Adrenal gland (tissue), 12 donors: ENCODE measurements around the gene OXT. TPM values are rescaled to one million over a fixed set of nuclear protein-coding genes. Genes with fewer than 3 reads are reported as not detected.

Source experiments
- DNase-seq, 7 donors: peaks; one replicate each; pipeline ENCODE4 v3.0.0-alpha.2; 2019 to 2020
- H3K27ac ChIP-seq, 5 donors: fragments of 200-600 bp; sonication (generic) in 4 of 5; 1 replicate in 3 of 5; 2 replicates in 2 of 5; pipeline versions ENCODE4 v1.5.1 to v1.8.0; 2016 to 2020; ENCODE audit warnings: mild to moderate bottlenecking in 1 of 5
- H3K27me3 ChIP-seq: fragments of 200-600 bp; 2 replicates; pipeline ENCODE4 v1.8.0; 2021
- H3K36me3 ChIP-seq, 2 donors: fragments of 200-600 bp; replicated peaks in 1 of 2; 1 replicate in 1 of 2; 2 replicates in 1 of 2; pipeline versions ENCODE4 v1.5.1 to v1.8.0; 2018 to 2022
- H3K4me1 ChIP-seq, 2 donors: fragments of 200-600 bp; replicated peaks in 1 of 2; 1 replicate in 1 of 2; 2 replicates in 1 of 2; pipeline versions ENCODE4 v1.5.1 to v1.8.0; 2018 to 2021
- H3K4me3 ChIP-seq, 4 donors: fragments of 200-600 bp; sonication (generic) in 3 of 4; one replicate each; pipeline ENCODE4 v1.5.1; 2016 to 2018
- H3K9me3 ChIP-seq, 3 donors: fragments of 200-600 bp; sonication (generic) in 1 of 3; replicated peaks in 1 of 3; 1 replicate in 2 of 3; 2 replicates in 1 of 3; pipeline versions ENCODE4 v1.5.1 to v1.8.0; 2016 to 2021
- CTCF ChIP-seq, 6 experiments: fragments of 450-650 bp in 4 of 6; fragments of 200-600 bp in 2 of 6; sonication (generic) in 1 of 6; IDR thresholded peaks; 1 replicate in 5 of 6; 2 replicates in 1 of 6; pipeline versions ENCODE4 v1.5.1 to v1.8.0; 2016 to 2021; ENCODE audit warnings: antibody characterized with exemption in 6 of 6, mild to moderate bottlenecking in 2 of 6, moderate library complexity in 1 of 6
- POLR2A ChIP-seq, 2 donors: fragments of 450-650 bp; IDR thresholded peaks; one replicate each; pipeline ENCODE4 v1.6.1; 2017; ENCODE audit warnings: antibody characterized with exemption in 2 of 2, mild to moderate bottlenecking in 2 of 2, moderate library complexity in 1 of 2
- WGBS, 4 donors: extraction: QIAGEN DNeasy Blood & Tissue Kit in 2 of 4; methylation state at CpG; one replicate each; pipeline versions ENCODE4 v1.1.5 to v1.1.7; 2013 to 2017; 5-methylcytosine and 5-hydroxymethylcytosine counted together
- intact Hi-C, 2 donors: fragments of 100-400 bp; cut with DNase I; formaldehyde crosslinking; loops; one replicate each; pipeline versions ENCODE4 v1.14.1 to v1.15.0; 2022 to 2023
- polyA plus RNA-seq, 3 donors: library from polyadenylated mRNA; stranded (reverse); fragments of 200-250 nt in 2 of 3; fragments of 350-450 nt in 1 of 3; fragmentation: Illumina TruSeq in 1 of 3; extraction: RNeasy Lipid Tissue Mini Kit (QIAGEN cat#74804) in 1 of 3; gene quantifications; one replicate each; pipeline ENCODE4 v1.2.3, GENCODE V29; 2013 to 2014
- total RNA-seq, 9 donors: library from RNA; depleted of rRNA in 4 of 9; stranded (reverse); fragments of >200 nt in 4 of 9; fragments of 120-200 nt in 1 of 9; fragmentation: NEBNext Ultra II Directional in 1 of 9; extraction: Animal tissue kit (Norgen Biotek cat#: 25700) in 1 of 9; gene quantifications; one replicate each; pipeline versions ENCODE4 v1.1.0 to v1.2.4, GENCODE V29; 2013 to 2023
- donor health status: healthy with polysubstance abuse.
- donor health status: Bipolar disorder and iron deficiency.
- donor health status: DM: yes; HTN: yes; CAD: no.
- donor health status: DM: no; HTN: no; CAD: no.
- donor health status: DM: no; HTN: no; CAD: no.
- donor health status: DM: yes; HTN: yes; CAD: no.

The OXT gene
- total and polyA plus RNA-seq, 12 donors: 0.47 to 20.5 (median 1.2) TPM; not detected in 4

- Histone ChIP-seq H3K4me1 (peaks cover 0 to 5% of the 10 kb centered on the region in 2 donors), H3K27me3 (peaks cover 23% of the 10 kb centered on the region), H3K36me3 (no peaks in the 10 kb centered on the region), H3K9me3 (no peaks in the 10 kb centered on the region), H3K4me3 (no peak overlapping the region), H3K27ac (no peak overlapping the region)
- no peak for TF ChIP-seq CTCF (IDR thresholded peaks at IDR 0.05)
- no peak for TF ChIP-seq POLR2A (IDR thresholded peaks at IDR 0.05)
- WGBS, 4 donors: 0 to 16% (median 5%) methylated on average over 1 of the region's 1 CpG
- no peak for DNase-seq
- intact Hi-C loops: no loop called here
Measured at GRCh38 chr20:3090565-3090964, 19.1 kb downstream of the OXT start.

- peak overlapping the region in 1 of 4 donors; percentile 33 for H3K4me3 ChIP-seq
- H3K27ac ChIP-seq: no peak overlapping the region
- peaks cover 0 to 5% of the 10 kb centered on the region in 2 donors for H3K4me1 ChIP-seq
- 12 to 53% (median 21%) methylated on average over 11 to 76 of the region's 81 CpGs for WGBS, 4 donors
- TF ChIP-seq POLR2A (IDR thresholded peaks at IDR 0.05): no peak
- no peak for TF ChIP-seq CTCF (IDR thresholded peaks at IDR 0.05)
- intact Hi-C loops: no loop called here
- no peaks in the 10 kb centered on the region for H3K36me3 ChIP-seq
- DNase-seq: no peak
- H3K9me3 ChIP-seq: no peaks in the 10 kb centered on the region
- H3K27me3 ChIP-seq: peaks cover 23% of the 10 kb centered on the region
Measured at GRCh38 chr20:3092611-3093379, 21.4 kb downstream of the OXT start.

GRCh38 chr20:3093861-3094361, 22.5 kb downstream of the OXT start:
- H3K36me3 ChIP-seq: no peaks in the 10 kb centered on the region
- WGBS, 4 donors: 64 to 67% (median 64%) methylated on average over 5 to 10 of the region's 10 CpGs
- peaks cover 0 to 5% of the 10 kb centered on the region in 2 donors for H3K4me1 ChIP-seq
- intact Hi-C loops: no loop called here
- no peak overlapping the region for H3K4me3 ChIP-seq
- peaks cover 23% of the 10 kb centered on the region for H3K27me3 ChIP-seq
- H3K9me3 ChIP-seq: no peaks in the 10 kb centered on the region
- no peak for DNase-seq
- H3K27ac ChIP-seq: no peak overlapping the region
- TF ChIP-seq POLR2A (IDR thresholded peaks at IDR 0.05) (no peak), CTCF (IDR thresholded peaks at IDR 0.05) (no peak)

- Histone ChIP-seq H3K27ac (no peak overlapping the region), H3K9me3 (no peaks in the 10 kb centered on the region), H3K27me3 (peaks cover 23% of the 10 kb centered on the region), H3K36me3 (no peaks in the 10 kb centered on the region), H3K4me3 (no peak overlapping the region), H3K4me1 (peaks cover 0 to 5% of the 10 kb centered on the region in 2 donors)
- no peak for DNase-seq
- intact Hi-C loops: no loop called here
- 91 to 98% (median 93%) methylated on average over 11 to 13 of the region's 13 CpGs for WGBS, 4 donors
- TF ChIP-seq POLR2A (IDR thresholded peaks at IDR 0.05) (no peak), CTCF (IDR thresholded peaks at IDR 0.05) (no peak)
Measured at GRCh38 chr20:3094848-3095629, 23.6 kb downstream of the OXT start.
